PC-9 (cell line): ENCODE results near the gene ISCA1.

ENCODE experiments used
- EZH2 ChIP-seq: fragments of 200-600 bp; sonication (generic); IDR thresholded peaks from 2 replicates; pipeline ENCODE4 v1.8.0; 2017; ENCODE audit warnings: antibody characterized with exemption, low read depth
- TF ChIP-seq, protein P1 (sequence below): fragments of 200-600 bp; sonication (generic); conservative IDR thresholded peaks from 2 replicates; pipeline ENCODE4 v1.6.1; 2017; ENCODE audit warnings: mixed run types, antibody characterized with exemption, mild to moderate bottlenecking, moderate library complexity

DNA sequence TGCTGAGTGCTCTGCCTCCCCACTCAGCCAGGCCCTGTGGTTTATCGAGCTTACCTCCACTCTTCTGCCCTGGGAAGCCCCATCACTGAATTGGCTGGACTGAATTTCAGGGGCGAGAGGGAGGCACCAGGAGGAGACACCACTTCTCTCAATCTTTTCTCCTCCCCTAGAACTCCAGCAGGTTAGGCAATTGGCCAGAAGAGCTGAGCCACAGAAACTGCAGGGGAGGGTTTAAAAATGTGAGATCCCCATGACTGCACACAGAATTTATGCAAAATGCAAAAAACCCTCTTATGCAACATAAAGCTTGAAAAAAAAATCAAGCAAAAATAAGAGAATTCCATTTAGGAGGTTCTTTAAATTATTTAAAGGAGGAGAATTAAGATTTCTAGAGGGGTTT lies 42.0 kb upstream of the ISCA1 start:
- TF ChIP-seq, protein P1, sequence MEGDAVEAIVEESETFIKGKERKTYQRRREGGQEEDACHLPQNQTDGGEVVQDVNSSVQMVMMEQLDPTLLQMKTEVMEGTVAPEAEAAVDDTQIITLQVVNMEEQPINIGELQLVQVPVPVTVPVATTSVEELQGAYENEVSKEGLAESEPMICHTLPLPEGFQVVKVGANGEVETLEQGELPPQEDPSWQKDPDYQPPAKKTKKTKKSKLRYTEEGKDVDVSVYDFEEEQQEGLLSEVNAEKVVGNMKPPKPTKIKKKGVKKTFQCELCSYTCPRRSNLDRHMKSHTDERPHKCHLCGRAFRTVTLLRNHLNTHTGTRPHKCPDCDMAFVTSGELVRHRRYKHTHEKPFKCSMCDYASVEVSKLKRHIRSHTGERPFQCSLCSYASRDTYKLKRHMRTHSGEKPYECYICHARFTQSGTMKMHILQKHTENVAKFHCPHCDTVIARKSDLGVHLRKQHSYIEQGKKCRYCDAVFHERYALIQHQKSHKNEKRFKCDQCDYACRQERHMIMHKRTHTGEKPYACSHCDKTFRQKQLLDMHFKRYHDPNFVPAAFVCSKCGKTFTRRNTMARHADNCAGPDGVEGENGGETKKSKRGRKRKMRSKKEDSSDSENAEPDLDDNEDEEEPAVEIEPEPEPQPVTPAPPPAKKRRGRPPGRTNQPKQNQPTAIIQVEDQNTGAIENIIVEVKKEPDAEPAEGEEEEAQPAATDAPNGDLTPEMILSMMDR, result no peak
- TF ChIP-seq EZH2, result no peak
